Activated CD8-positive, alpha-beta T cell treated with anti-CD3 and anti-CD28 coated beads for 36 hours (primary cell): Measurements from ENCODE around the gene UVRAG. TPM values are rescaled to one million over a fixed set of nuclear protein-coding genes. Genes with fewer than 3 reads are reported as not detected.

Experiments
- ATAC-seq: fragments of 200-7000 bp; cut with Tn5 transposase; one replicate; pipeline ENCODE4 v1.10.0; 2021; ENCODE audit warnings: mild to moderate bottlenecking, moderate library complexity
- CTCF ChIA-PET: fragments of 350-600 bp; sonication (Branson Sonifier 250); formaldehyde crosslinking; loops from one replicate; lab custom pipeline; 2021; ENCODE audit warnings: antibody characterized with exemption; lab: Charles Lee
- POLR2A ChIA-PET: fragments of 350-600 bp; sonication (Branson Sonifier 250); formaldehyde crosslinking; loops from one replicate; lab custom pipeline; 2021; ENCODE audit warnings: antibody characterized with exemption; lab: Charles Lee
- DNase-seq: peaks from one replicate; pipeline ENCODE4 v3.0.0-alpha.2; 2020
- H3K27ac Mint-ChIP-seq: one replicate; pipeline ENCODE4 v1.8.0; 2021; ENCODE audit warnings: mild to moderate bottlenecking, mixed read lengths
- H3K27me3 Mint-ChIP-seq: one replicate; pipeline ENCODE4 v1.8.0; 2021; ENCODE audit warnings: mixed read lengths
- H3K36me3 Mint-ChIP-seq: one replicate; pipeline ENCODE4 v1.8.0; 2021; ENCODE audit warnings: low read depth, mixed read lengths
- H3K4me1 Mint-ChIP-seq: one replicate; pipeline ENCODE4 v1.8.0; 2021; ENCODE audit warnings: low read depth, mixed read lengths
- H3K4me3 Mint-ChIP-seq: one replicate; pipeline ENCODE4 v1.8.0; 2021; ENCODE audit warnings: mild to moderate bottlenecking, moderate library complexity, mixed read lengths
- H3K9me3 Mint-ChIP-seq: one replicate; pipeline ENCODE4 v1.8.0; 2021; ENCODE audit warnings: mixed read lengths
- CTCF ChIP-seq: fragments of 200-600 bp; IDR thresholded peaks from one replicate; pipeline ENCODE4 v1.8.0; 2022; ENCODE audit warnings: antibody characterized with exemption, mild to moderate bottlenecking
- intact Hi-C: fragments of 100-400 bp; cut with micrococcal nuclease; formaldehyde crosslinking; loops from one replicate; pipeline ENCODE4 v1.10.0; 2022
- total RNA-seq, 2 experiments: library from RNA; stranded (reverse); gene quantifications; one replicate each; pipeline ENCODE4 v1.2.3, GENCODE V29; 2021

UVRAG gene
- 10 to 100 TPM; 14.4 to 15.7 TPM for total RNA-seq

- ChIA-PET CTCF (interaction anchor here (1.7 to 4.0 kb wide), 5 partner anchors 12 to 338 kb away, joined by 4 to 39 read pairs (median 8); no protein-coding TSS in a partner anchor), POLR2A (interaction anchor here (0.6 to 1.3 kb wide), 3 partner anchors 9 to 377 kb away, joined by 3 to 5 read pairs (median 3); no protein-coding TSS in a partner anchor)
- peak; percentile 98 for DNase-seq
- ATAC-seq, result peak; percentile 94
- peak within 1 kb of the TSS; percentile 94 for H3K27ac Mint-ChIP-seq
- H3K27me3 Mint-ChIP-seq, result no peaks in the 10 kb centered on the region
- peaks cover 9% of the 10 kb centered on the region for H3K4me1 Mint-ChIP-seq
- no peak for TF ChIP-seq CTCF
- no peak within 1 kb of the TSS for H3K4me3 Mint-ChIP-seq
- peaks cover 4% of the 10 kb centered on the region for H3K36me3 Mint-ChIP-seq
- H3K9me3 Mint-ChIP-seq, result no peaks in the 10 kb centered on the region
- intact Hi-C loops, result no loop called here
Measured at GRCh38 chr11:75814677-75815344, at the start of gene UVRAG. Gene UVRAG, plus strand, starts transcription at chr11:75815210. Its CDS starts 198 bp downstream, at chr11:75815408.

- H3K9me3 Mint-ChIP-seq, result no peaks in the 10 kb centered on the region
- CTCF ChIA-PET, result no interaction called here
- TF ChIP-seq CTCF, result no peak
- POLR2A ChIA-PET, result no interaction called here
- intact Hi-C loops, result no loop called here
- peaks cover 21% of the 10 kb centered on the region for H3K27me3 Mint-ChIP-seq
- no peaks in the 10 kb centered on the region for H3K36me3 Mint-ChIP-seq
- no peak overlapping the region for H3K27ac Mint-ChIP-seq
- peaks cover 25% of the 10 kb centered on the region for H3K4me1 Mint-ChIP-seq
- ATAC-seq (peak; percentile 27), DNase-seq (peak; percentile 32)
- no peak overlapping the region for H3K4me3 Mint-ChIP-seq
Measured at GRCh38 chr11:75766443-75767227, 48.4 kb upstream of the UVRAG start.

- DNase-seq, result no peak
- Mint-ChIP-seq H3K27ac (no peak overlapping the region), H3K9me3 (no peaks in the 10 kb centered on the region), H3K36me3 (no peaks in the 10 kb centered on the region), H3K27me3 (peaks cover 21% of the 10 kb centered on the region), H3K4me1 (peaks cover 25% of the 10 kb centered on the region), H3K4me3 (no peak overlapping the region)
- no peak for ATAC-seq
- POLR2A ChIA-PET, result no interaction called here
- CTCF ChIA-PET, result no interaction called here
- intact Hi-C loops, result no loop called here
- no peak for TF ChIP-seq CTCF
Measured at GRCh38 chr11:75767228-75767572, 47.8 kb upstream of the UVRAG start.

GRCh38 chr11:75767793-75768111 is 47.3 kb upstream of the UVRAG start:
- DNase-seq (no peak), ATAC-seq (no peak)
- no peaks in the 10 kb centered on the region for H3K9me3 Mint-ChIP-seq
- no peak overlapping the region for H3K27ac Mint-ChIP-seq
- TF ChIP-seq CTCF, result no peak
- ChIA-PET POLR2A (no interaction called here), CTCF (interaction anchor here (0.8 kb wide), 1 partner anchor 200 kb away, joined by 3 read pairs; no protein-coding TSS in a partner anchor)
- intact Hi-C loops, result no loop called here
- no peak overlapping the region for H3K4me3 Mint-ChIP-seq
- peaks cover 21% of the 10 kb centered on the region for H3K27me3 Mint-ChIP-seq
- peaks cover 25% of the 10 kb centered on the region for H3K4me1 Mint-ChIP-seq
- no peaks in the 10 kb centered on the region for H3K36me3 Mint-ChIP-seq
